CD4-positive, alpha-beta T cell treated with Interferon gamma for 1 hour (primary cell): Measurements from ENCODE around the gene PEAK1.
A peak's percentile ranks its signal among the peaks of the same experiment; 100 is the strongest.
"Not testable (repeated sequence)": the region's sequence is repeated elsewhere in the genome, so short reads cannot be mapped to it uniquely, and the experiment has no call there.

ENCODE experiments used
- DNase-seq: peaks from one replicate; pipeline ENCODE4 v3.0.0-alpha.2; 2020

Gene PEAK1

GRCh38 chr15:77420610-77421369, 886 bp upstream of the PEAK1 start, which contains the start of gene HMG20A:
TSS of gene HMG20A (plus strand) at chr15:77420888. CDS start at chr15:77458408, 37,520 bp downstream.
- peak; percentile 65 for DNase-seq

- no peak for DNase-seq
Measured at GRCh38 chr15:77418966-77419835, 703 bp downstream of the PEAK1 start.

GRCh38 chr15:77418391-77418965, 1.4 kb downstream of the PEAK1 start:
- DNase-seq: no peak

GRCh38 chr15:77417602-77418001, 2.3 kb downstream of the PEAK1 start:
- DNase-seq: no peak

- no peak for DNase-seq
Measured at GRCh38 chr15:77416954-77417353, 3.0 kb downstream of the PEAK1 start.

GRCh38 chr15:77416148-77416455, 3.8 kb downstream of the PEAK1 start:
- no peak for DNase-seq

GRCh38 chr15:77415450-77416147, 4.3 kb downstream of the PEAK1 start:
- no peak for DNase-seq

- no peak for DNase-seq
Measured at GRCh38 chr15:77414789-77415442, 5.0 kb downstream of the PEAK1 start.

- no peak for DNase-seq
Measured at GRCh38 chr15:77413699-77414349, 6.1 kb downstream of the PEAK1 start.

GRCh38 chr15:77412972-77413698, 6.8 kb downstream of the PEAK1 start:
- DNase-seq: no peak

- DNase-seq: no peak
Measured at GRCh38 chr15:77411619-77411976, 8.3 kb downstream of the PEAK1 start.

GRCh38 chr15:77410701-77411618, 8.9 kb downstream of the PEAK1 start:
- DNase-seq: no peak

GRCh38 chr15:77410157-77410500, 9.8 kb downstream of the PEAK1 start:
- not testable (repeated sequence) for DNase-seq

- DNase-seq: peak; percentile 3
Measured at GRCh38 chr15:77409259-77410156, 10.4 kb downstream of the PEAK1 start.

- no peak for DNase-seq
Measured at GRCh38 chr15:77406846-77407245, 13.1 kb downstream of the PEAK1 start.

- DNase-seq: not testable (repeated sequence)
Measured at GRCh38 chr15:77406173-77406759, 13.6 kb downstream of the PEAK1 start.

- DNase-seq: no peak
Measured at GRCh38 chr15:77402740-77403379, 17.0 kb downstream of the PEAK1 start.

GRCh38 chr15:77400258-77400657, 19.6 kb downstream of the PEAK1 start:
- DNase-seq: no peak
